Glomerular visceral epithelial cell (primary cell): ENCODE data around the gene SRBD1.

Source experiments
- DNase-seq: peaks from one replicate; pipeline ENCODE4 v3.0.0-alpha.2; 2016; ENCODE audit errors: extremely low spot score

The SRBD1 gene

GRCh38 chr2:45611020-45611859 is at the start of gene SRBD1:
Gene SRBD1, minus strand, starts transcription at chr2:45611267. Its CDS starts 5,826 bp downstream, at chr2:45605441.
- peak; percentile 91 for DNase-seq

- no peak for DNase-seq
These were observed 43.2 kb upstream of the SRBD1 start for GRCh38 chr2:45654250-45654649.

GRCh38 chr2:45653122-45653913 is 42.3 kb upstream of the SRBD1 start:
- peak; percentile 9 for DNase-seq

GRCh38 chr2:45652090-45653031 is 41.3 kb upstream of the SRBD1 start:
- DNase-seq, result peak; percentile 37

- peak; percentile 16 for DNase-seq
These were observed 40.5 kb upstream of the SRBD1 start, which contains the start of gene PRKCE for GRCh38 chr2:45651415-45652089. Gene PRKCE, plus strand, starts transcription at chr2:45651675.

GRCh38 chr2:45650851-45651414 is 39.9 kb upstream of the SRBD1 start:
- peak; percentile 91 for DNase-seq

GRCh38 chr2:45649858-45650811 is 39.1 kb upstream of the SRBD1 start:
- DNase-seq, result peak; percentile 59

- peak; percentile 6 for DNase-seq
These were observed 38.4 kb upstream of the SRBD1 start for GRCh38 chr2:45649462-45649857.

GRCh38 chr2:45648636-45649035 is 37.6 kb upstream of the SRBD1 start:
- no peak for DNase-seq

- no peak for DNase-seq
These were observed 37.0 kb upstream of the SRBD1 start for GRCh38 chr2:45647986-45648520.

- peak; percentile 13 for DNase-seq
These were observed 36.3 kb upstream of the SRBD1 start for GRCh38 chr2:45647356-45647755.

- DNase-seq, result no peak
These were observed 35.2 kb upstream of the SRBD1 start for GRCh38 chr2:45646289-45646688.

- peak; percentile 57 for DNase-seq
These were observed 32.8 kb upstream of the SRBD1 start for GRCh38 chr2:45643543-45644542.

- DNase-seq, result no peak
These were observed 32.0 kb upstream of the SRBD1 start for GRCh38 chr2:45643095-45643494.

- no peak for DNase-seq
These were observed 29.5 kb upstream of the SRBD1 start for GRCh38 chr2:45640576-45640975.

- peak; percentile 80 for DNase-seq
These were observed 26.4 kb upstream of the SRBD1 start for GRCh38 chr2:45637440-45637839.

GRCh38 chr2:45636008-45636407 is 24.9 kb upstream of the SRBD1 start:
- no peak for DNase-seq

- no peak for DNase-seq
These were observed 23.2 kb upstream of the SRBD1 start for GRCh38 chr2:45634223-45634622.
